Measurements from ENCODE around the gene GLP1R. TPM values are rescaled to one million over a fixed set of nuclear protein-coding genes. Genes with fewer than 3 reads are reported as not detected.

GLP1R gene
- total RNA-seq, 2 donors from 2014 or later = 1.9 to 5.8 TPM

GRCh38 chr6:39035681-39036080 lies 12.9 kb upstream of the GLP1R start:
- Histone ChIP-seq H3K27ac (no peak overlapping the region), H3K36me3 (no peaks in the 10 kb centered on the region), H3K9me3 (no peaks in the 10 kb centered on the region), H3K4me1 (peaks cover 0 to 9% of the 10 kb centered on the region in 2 donors), H3K27me3 (no peaks in the 10 kb centered on the region), H3K4me3 (no peak overlapping the region)
- no peak for DNase-seq (ENCODE audit: low spot score)
- no peak for TF ChIP-seq CTCF (IDR thresholded peaks at IDR 0.05)

GRCh38 chr6:39037082-39037508 lies 11.5 kb upstream of the GLP1R start:
- Histone ChIP-seq H3K9me3 (no peaks in the 10 kb centered on the region), H3K4me1 (peaks cover 0 to 9% of the 10 kb centered on the region in 2 donors), H3K36me3 (no peaks in the 10 kb centered on the region), H3K27ac (no peak overlapping the region), H3K27me3 (no peaks in the 10 kb centered on the region), H3K4me3 (no peak overlapping the region)
- no peak for TF ChIP-seq CTCF (IDR thresholded peaks at IDR 0.05)
- DNase-seq (ENCODE audit: low spot score) = no peak

GRCh38 chr6:39037707-39038106 lies 10.9 kb upstream of the GLP1R start:
- Histone ChIP-seq H3K9me3 (no peaks in the 10 kb centered on the region), H3K4me3 (no peak overlapping the region), H3K27ac (no peak overlapping the region), H3K36me3 (no peaks in the 10 kb centered on the region), H3K4me1 (peaks cover 0 to 9% of the 10 kb centered on the region in 2 donors), H3K27me3 (no peaks in the 10 kb centered on the region)
- no peak for DNase-seq (ENCODE audit: low spot score)
- no peak for TF ChIP-seq CTCF (IDR thresholded peaks at IDR 0.05)

GRCh38 chr6:39040080-39040673 lies 8.4 kb upstream of the GLP1R start:
- peaks cover 0 to 14% of the 10 kb centered on the region in 2 donors for H3K4me1 ChIP-seq
- TF ChIP-seq CTCF (IDR thresholded peaks at IDR 0.05) = no peak
- DNase-seq (ENCODE audit: low spot score) = no peak
- H3K9me3 ChIP-seq = no peaks in the 10 kb centered on the region
- H3K27me3 ChIP-seq = no peaks in the 10 kb centered on the region
- H3K4me3 ChIP-seq = no peak overlapping the region
- H3K36me3 ChIP-seq = no peaks in the 10 kb centered on the region
- H3K27ac ChIP-seq = no peak overlapping the region

GRCh38 chr6:39041072-39041471 lies 7.5 kb upstream of the GLP1R start:
- TF ChIP-seq CTCF (IDR thresholded peaks at IDR 0.05) = no peak
- no peak overlapping the region for H3K4me3 ChIP-seq
- no peaks in the 10 kb centered on the region for H3K9me3 ChIP-seq
- no peak for DNase-seq (ENCODE audit: low spot score)
- no peaks in the 10 kb centered on the region for H3K36me3 ChIP-seq
- H3K27me3 ChIP-seq = no peaks in the 10 kb centered on the region
- peaks cover 0 to 14% of the 10 kb centered on the region in 2 donors for H3K4me1 ChIP-seq
- H3K27ac ChIP-seq = no peak overlapping the region

- Histone ChIP-seq H3K27me3 (no peaks in the 10 kb centered on the region), H3K36me3 (no peaks in the 10 kb centered on the region), H3K27ac (no peak overlapping the region), H3K4me3 (no peak overlapping the region), H3K4me1 (peaks cover 0 to 12% of the 10 kb centered on the region in 2 donors), H3K9me3 (no peaks in the 10 kb centered on the region)
- no peak for DNase-seq (ENCODE audit: low spot score)
- no peak for TF ChIP-seq CTCF (IDR thresholded peaks at IDR 0.05)
Measured at GRCh38 chr6:39043776-39044175, 4.8 kb upstream of the GLP1R start.
